ENCODE results near the gene WNT4.

The WNT4 gene

DNA sequence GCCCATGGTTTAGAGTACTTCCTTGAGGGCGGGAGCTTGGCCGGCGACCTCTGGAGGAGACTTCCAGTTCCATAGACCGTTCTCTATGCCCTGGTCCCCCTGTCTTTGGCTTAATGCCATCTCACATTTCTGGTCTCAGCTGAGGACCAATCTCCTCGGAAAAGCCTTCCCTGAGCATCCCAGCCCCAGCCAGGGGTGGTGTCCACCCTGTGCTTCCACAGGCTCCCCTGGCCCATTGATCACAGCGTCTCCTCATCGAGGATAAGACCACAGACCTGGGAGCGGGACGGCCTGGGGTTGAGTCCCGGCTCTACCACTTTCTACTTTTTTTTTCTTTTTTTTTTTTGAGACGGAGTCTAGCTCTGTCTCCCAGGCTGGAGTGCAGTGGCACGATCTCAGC, 14.5 kb downstream of the WNT4 start:
- DNase-seq: no peak

DNA sequence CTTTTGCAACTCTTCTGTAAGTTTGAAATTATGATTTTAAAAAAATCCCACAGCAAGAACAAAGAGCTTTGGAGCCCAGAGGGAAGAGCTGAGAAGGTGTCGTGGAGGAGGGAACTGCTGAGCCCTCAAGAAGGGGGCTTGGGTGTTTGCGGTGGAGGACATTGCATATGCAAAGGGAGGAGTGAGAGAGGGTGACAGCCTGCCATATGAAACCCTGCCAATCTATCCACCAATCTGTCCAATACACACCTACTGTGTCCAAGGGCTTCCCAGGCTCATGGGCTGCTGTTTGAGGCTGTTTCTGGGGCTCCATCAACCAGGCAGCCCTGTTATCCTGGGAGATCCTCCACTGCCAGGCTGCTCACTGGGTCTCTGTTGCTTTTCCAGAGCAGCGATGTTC, 15.2 kb downstream of the WNT4 start:
- DNase-seq: no peak

DNA sequence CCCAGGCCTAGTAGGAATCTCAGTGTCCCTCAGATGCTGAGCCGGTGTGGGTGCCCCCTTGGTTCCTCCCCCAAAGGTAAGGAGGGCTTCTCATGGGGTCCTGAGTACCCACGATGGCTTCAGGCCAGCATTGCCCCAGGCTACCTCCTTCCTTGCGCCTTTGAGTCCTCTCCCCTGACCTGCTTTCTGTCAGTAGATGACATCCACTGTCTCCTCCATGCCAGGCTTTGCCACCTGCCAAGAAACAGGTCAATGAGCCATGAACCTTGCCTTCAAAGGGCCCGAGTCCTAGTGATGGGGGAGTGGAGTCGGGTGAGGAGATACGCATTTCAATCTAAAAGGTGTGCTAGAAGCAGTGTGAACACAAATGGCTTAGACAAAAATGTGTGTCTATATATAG, 15.6 kb downstream of the WNT4 start:
- no peak for DNase-seq

DNA sequence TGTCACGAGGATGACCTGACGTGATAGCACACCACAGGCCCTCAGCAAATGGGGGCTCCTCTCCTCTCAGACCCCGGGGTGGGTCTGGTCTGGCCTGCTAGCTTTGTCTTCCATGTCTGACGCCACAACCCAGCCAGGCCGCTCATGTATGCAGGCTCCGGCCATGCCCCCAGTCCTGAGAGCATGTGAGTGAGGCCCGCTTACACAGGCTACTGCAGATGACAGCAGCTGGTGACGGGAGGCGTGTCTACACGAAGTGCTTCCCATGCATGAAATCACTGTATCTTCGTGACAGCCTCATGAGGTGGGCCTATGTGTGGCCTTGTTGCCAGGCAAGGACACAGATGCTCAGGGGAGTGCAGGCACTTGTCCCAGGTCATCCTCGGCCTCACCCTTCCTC, 16.4 kb downstream of the WNT4 start:
- DNase-seq: no peak

DNA sequence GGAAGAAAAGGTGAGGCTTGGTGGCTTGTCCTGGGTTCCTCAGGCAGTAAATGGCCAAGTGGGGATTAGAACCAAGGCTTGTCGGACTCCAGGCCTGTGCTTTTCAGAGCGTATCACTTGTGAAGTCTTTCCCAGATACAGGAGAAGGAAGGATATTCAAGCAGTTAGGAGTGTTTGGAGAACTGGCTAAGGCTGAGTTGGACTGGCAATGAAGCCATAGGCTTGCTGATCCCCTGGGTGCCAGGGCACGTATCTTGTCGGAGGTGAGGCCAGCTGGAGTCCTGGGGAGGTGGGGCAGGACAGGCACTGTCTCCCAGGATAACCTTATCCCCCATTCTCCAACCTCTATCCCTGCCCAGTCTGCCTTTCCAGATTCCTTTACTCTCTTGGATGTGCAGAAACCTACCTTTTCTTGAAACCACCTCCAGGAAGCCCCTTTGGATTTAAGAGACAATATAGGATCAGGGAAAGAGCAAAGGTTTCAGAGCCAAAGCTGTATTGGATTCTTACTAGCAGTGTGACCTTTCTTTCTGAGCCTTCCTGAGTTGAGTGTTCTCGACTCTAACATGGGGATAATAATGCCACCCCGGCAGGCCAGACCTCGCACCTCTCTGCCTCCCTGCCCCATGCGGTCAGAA, 18.2 kb downstream of the WNT4 start:
- no peak for DNase-seq

DNA sequence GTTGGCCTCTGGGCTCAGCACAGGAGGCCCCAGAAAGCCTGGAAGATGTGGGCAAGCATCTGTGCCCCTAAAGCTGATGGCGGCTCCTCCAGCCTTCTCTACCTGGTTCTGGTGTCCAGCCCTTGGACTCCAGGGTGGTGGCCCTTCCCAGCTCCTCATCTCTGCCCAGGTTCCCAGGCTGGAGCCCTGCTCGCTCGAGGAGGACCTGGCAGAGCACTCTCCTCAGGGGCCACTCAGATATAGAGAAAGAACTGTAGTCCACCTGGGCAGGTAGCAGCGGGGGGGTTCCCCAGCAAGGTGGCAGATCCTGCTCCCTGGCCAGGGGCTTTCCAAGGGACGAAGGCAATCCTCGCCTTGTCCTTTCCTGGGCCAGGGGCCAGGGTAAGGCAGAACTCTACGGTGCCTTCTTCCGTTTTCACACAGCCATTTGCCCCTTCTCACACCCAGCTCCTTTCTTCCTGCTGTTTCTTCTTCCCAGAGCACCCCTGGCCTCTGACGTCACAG, 18.9 kb downstream of the WNT4 start:
- DNase-seq: no peak

DNA sequence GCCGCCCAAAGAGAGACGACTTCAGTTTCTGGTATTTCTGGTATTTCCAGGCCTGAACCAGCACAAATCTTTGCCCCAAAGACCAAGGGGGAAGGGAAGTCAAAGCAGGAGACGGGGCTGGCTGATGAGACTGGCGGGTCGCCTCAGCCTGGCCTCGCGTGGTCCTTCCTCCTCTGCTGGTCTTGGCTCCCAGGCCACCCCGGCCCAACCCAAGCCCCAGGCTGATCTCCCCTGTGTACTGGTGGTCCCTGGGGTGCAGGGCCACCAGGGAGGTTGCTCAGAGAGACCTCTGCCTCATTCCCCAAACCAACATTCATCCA, 19.9 kb downstream of the WNT4 start:
- DNase-seq: no peak

DNA sequence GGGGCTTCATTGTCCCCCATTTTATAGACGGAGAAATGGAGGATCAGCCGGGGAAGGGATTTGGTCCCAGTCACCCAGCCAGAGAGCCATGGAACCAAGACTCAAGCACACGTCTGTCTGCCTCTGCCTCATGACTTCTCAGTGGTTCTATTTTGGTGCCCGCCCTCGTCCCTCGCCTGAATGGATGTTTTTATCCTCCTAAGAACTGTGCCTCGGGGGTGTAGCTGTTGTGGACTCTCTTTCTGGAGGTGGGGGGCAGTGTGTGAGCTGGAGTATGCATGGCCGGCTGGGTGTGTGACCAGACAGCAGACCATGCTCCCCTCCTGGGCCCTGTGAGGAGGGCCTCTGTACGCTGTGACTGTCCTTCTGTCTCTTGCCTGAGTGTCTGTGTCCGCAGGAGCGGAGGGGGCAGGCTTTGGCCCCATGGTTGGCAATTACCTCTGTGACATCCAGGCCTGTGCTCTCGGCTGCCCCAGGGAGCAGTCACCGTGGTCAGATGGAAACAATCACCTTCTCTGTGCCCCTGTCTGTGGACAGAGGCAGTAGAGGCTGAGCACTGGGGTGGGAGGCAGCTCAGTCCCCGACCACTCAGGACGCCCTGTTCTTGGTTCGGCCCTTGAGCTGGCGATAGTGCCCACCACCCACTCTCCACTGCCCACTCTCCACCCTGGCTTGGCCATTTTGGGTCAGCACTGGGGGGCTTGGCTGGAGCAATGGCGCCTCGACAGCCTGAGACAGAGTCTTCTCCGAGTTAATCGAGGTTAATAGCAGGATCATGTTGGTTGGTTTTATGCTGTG, 20.4 kb downstream of the WNT4 start:
- DNase-seq: no peak

DNA sequence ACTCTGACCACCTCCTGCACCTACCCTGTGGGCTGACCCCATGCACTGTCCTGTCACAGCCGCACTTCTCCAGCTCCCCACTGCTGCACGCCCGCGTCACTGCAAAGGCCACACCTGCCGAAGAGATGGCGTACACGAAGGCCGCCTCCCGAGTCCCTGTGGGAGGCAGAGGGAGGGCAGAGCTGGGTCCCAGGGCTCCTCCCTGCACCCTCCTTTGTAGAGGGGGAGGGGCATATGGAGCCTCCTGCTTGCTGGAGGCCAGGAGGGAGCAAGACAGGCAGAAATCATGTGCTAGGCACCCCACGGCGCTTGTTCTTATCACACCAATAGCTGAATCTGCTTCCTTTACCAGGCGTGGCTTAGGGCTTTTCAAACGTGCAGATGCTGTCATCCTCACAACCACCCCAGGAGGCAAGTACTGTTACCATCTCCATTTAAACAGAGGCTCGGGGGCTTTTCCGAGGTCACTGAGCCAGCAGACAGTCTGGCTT, 21.4 kb downstream of the WNT4 start:
- DNase-seq: no peak

DNA sequence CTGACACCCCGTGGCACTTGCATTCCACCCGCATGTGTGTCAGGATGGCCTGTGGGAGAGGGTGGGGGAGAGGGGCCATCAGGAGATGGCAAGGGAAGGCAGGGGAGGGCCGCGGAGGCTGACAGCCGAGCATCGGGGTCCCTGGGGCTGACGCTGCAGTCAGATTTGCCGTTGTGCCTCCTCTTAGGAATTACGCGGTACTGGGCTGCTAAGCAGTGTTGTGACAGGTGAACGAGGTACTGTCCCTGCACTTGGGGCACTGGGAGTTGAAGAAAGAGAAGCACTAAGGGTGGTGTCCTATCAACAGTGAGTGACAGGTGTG, 22.5 kb downstream of the WNT4 start:
- DNase-seq: no peak

DNA sequence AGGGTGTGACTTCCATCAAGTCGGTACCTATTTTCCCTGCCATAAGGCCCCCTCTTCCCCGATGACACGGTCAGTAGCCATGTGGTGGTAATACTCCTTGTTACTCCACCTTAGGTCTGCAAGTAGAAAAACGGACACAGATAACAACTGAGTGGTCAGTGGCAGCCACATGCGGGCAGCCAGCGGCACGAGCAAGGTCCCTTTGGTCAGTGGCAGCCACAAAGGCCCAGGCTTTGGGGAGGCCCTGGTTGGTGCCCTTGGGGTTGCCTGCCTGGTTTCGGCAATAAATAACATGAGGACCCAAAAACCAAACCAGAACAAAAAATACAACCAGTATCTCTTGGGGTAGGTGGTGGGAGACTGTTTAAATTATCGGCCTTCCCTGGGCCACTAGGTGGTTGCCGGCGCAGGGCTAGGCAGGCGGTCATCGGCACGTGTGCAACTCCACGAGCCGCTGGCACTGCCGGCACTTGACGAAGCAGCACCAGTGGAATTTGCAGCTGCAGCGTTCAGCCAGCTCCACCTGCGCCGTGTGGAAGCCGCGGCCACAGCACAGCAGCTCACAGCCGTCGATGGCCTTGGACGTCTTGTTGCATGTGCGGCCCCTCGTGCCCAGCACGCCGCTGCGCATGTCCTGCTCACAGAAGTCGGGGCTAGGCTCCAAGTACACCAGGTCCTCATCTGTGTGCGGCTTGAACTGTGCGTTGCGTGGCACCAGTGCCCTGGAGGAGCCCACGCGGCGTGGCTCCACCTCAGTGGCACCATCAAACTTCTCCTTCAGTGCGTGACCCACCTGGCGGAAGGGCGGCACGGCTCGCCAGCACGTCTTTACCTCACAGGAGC, 23.1 kb downstream of the WNT4 start:
- DNase-seq: no peak

DNA sequence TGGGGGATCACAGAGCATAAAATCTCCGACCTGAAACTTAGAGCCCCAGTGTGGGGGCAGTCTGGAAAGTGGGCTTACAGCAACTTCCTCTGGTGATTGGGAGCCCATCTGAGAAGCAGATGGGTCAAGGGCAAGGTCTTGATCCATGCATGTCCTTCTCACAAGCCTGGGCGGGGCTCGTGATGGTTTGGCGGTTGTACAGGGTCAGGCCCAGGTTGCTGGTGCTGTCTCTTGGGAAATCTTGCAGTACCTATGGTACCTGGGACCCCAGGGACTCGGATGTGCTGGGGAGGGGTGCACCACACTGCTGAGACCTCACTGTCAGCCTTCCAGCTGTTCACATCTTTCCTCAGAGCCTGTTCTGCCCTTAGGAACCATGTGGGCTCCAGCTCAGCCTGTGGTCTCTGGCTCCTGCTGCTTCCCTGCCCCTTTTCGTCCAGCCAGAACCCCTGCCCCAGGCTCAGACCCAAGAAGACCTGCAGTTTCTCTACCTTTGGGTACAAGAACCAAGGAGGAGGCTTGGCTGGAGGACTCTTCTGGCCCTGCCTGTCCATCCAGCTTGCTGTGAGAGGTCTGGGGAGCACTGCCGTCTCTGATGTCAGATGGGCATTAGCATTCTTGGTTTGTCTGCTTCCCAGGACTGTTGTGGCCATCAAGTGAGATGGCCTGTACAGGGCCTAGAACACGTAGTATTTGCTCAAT, 24.5 kb downstream of the WNT4 start:
- no peak for DNase-seq

DNA sequence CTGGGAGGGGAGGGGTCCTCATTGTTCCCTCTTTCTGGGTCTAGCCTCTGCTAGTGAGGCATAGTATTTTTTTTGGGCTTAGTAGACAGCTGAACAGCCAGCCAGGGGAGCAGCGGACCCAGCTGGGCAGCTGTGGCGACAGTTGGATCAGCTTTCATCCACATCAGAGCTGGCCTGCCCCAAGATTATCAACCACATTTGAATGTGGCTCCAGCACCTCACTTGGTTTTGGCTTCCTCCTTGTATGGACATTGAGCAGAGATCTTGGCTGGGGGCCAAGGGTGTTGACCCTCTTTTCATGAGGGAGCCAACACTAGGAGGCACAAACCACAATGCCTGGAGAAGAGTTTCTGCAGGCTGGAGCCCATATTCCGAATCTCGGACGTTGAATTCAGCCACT, 25.0 kb downstream of the WNT4 start:
- DNase-seq: no peak

DNA sequence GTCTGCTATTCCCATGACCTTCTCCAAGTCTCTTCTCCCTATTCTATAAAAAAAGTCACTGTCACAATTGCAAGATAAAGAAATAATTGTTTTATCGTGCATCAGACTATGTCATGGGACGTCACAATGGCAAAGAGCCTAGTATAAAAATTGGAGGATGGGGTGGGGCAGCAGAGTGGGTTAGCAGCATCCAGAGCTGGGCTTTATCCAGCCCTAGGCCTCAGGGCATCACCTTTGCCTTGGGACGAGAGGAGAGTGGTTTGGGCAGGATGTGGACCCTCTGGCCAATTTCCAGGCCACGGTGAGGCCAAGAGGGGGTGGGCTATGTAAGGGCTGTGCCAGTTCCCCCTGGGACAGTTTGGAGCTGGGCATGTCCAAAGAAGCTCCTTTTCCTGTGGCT, 25.7 kb downstream of the WNT4 start:
- no peak for DNase-seq

DNA sequence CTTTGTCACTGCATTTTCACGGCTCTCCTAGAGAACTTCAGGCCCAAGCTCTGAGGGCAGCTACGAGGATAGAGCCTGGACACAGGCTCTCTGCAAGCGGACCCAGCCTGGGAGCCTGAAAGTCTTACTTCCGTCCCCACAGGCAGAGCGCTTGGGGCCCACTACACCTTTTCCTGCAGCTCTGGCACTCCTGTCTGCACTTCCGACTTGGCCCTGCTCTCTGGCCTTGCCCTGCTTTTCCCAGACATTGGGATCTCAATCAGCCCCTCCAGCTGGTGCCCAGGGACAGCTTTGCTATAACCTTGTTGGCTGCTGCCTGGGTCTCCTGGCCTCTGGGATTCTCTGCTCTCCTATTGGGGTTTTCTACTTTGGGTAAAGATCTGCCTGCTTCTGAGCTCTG, 27.6 kb downstream of the WNT4 start:
- DNase-seq: no peak

DNA sequence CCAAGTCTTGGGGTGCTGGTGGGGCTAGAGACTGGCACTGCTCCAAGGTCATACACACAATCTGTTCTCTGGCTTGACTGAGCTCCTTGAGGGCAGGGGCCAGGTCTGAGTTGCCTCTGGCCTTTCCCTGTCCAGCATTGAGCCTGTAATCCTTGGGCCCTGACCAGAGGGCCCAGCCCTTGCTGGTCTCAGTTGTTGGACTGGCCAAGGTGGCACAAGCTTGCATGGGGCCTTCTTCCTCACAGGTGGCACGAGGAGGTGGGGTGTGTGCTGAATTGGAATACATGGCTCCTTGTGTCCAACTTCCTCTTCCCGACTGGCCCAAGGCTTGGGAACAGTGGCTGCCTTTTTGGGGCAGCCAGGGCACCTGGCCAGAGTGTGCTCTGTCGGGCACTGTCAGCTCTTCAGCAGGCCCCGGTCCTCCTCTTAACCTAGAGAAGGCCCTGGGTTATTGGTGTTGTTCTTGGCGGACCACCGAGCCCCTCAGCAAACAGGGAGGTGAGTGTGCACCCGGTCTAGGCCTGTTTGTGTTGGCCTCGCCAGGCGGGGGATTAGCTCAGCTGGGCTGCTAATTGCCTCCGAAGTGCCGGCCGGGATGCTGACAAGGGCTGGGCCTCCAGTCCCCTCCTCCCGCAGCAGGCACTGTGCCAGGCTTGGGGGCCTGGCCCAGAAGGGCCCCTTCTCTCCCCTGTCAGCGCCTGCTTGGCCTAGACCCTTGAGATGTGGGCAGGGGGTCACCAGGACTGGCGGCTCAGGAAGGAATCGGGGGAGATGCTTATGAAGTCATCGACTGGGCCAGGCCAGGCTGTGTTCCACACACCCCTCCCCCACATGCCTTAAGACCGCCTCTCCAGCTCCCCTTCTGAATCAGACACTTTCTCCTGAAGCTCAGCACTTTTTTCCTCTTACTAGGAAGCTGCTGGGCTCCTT, 28.5 kb downstream of the WNT4 start:
- DNase-seq: no peak

DNA sequence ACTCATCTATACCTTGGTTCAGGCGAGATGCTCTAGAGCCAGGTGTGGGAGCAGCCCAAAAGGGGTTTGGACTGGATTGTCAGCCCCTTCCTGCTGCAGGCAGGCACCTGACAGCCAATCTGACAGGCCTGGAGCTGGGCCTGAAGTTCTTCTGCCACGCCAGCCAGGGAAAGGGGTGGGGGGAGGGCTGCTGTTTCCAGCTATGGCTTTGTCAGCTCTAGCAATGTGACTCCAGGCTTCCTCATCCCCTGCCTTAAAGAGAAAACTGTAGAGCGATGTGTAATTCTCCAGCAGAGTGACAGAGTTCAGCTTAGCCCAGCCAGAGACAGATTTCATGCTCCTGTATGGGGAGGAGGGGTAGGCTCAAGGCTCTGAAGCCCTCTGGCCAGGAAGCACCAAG, 30.3 kb downstream of the WNT4 start:
- no peak for DNase-seq

DNA sequence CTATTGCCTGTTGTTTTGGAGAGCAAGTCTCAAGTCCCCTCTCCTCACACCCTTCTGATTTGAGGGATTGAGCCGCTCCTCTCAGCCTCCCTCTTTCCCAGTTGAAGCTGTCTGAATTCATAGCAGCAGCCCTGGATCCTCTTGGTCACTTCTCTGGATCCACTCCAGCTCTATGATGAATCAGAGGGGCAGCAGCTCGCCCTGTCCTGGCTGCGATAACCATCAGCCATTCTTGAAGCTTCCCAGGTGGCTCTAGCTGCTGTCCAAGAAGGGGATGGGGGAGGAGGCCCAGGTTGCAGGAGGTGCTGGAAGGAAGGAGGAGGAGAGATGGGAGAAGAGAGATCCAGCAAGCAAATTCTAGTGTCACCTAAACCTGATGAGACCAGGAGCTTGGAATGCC, 31.3 kb downstream of the WNT4 start:
- no peak for DNase-seq

DNA sequence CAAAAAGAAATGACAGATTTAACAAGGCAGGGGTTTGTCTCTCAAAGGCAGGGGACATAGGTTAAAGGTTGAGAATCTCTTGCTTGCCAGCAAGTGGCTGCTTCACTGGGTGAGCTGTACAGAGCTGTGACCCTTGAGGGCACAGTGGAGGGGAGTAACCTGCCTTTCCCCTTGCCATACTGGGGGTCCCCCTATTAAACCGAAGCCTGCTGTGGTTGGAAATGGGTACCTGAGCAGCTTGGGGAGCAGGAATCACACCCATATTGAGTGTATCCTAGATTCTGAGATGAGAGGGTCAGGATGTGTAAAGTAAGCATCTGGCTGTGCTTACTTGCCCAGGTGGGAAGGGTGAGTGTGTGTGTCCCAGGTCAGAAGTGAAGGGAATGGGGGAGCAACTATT, 31.8 kb downstream of the WNT4 start:
- no peak for DNase-seq

DNA sequence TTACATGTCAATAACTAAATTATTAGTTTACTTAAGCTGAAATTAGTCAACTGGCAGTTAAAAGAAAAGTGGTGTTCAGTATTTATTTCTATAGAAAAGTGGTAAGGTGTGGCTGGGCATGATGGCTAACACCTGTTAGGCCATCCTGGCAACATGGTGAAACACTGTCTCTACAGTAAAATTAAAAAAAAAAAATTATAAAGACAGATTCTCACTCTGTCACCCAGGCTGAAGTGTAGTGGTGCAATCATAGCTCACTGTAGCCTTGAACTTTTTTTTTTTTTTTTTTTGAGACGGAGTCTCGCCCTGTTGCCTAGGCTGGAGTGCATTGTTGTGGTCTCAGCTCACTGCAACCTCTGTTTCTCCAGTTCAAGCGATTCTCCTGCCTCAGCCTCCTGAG, 32.9 kb downstream of the WNT4 start:
- DNase-seq: no peak

DNA sequence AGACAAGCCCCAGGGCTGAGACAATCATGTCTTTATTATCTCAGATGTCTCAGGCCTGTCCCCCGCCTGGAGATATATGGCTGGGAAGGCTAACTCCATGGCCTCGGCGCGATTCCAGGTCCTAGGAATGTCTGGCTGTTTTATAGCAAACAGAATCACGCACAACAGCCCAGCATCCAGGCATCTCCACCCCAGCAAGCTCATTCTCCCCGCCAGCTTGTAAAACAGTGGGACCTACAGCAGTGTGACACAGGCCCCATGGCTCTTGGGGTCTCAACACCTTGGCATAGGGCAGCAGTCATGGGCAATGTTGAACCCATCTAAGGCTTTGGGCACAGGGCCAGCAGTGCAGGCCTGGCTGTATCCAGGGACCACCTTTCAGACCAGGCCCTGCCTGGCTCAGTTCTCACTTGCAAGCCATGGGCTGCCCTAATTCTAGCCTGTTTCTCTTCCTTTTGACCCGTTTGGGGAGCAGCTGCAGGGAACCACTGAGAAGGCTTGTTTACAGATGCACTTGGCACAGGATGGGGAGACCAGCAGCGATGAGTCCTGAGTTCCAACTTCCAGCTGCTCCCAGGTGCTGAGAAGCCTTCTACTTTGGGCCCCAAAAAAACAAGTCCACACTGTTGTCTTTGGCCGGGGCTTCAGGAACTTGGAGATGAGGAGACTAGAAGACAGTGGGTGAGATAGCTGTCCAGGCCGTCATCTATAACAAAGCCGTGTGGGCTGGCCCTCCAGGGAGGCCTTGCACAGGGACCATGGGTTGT, 34.4 kb downstream of the WNT4 start:
- DNase-seq: no peak

Measured in DMS79 (cell line).